GM23248 (cell line): Measurements from ENCODE around the gene KLHL24. TPM values are rescaled to one million over a fixed set of nuclear protein-coding genes. Genes with fewer than 3 reads are reported as not detected.
A peak's percentile ranks its signal among the peaks of the same experiment; 100 is the strongest.
"Not testable (repeated sequence)": the region's sequence is repeated elsewhere in the genome, so short reads cannot be mapped to it uniquely, and the experiment has no call there.

Experiments used
- DNase-seq: peaks from one replicate; pipeline ENCODE4 v3.0.0-alpha.2; 2015
- H2AFZ ChIP-seq: fragments of 200-600 bp; sonication (generic); 2 replicates; pipeline ENCODE4 v1.6.1; 2016; ENCODE audit warnings: antibody characterized with exemption
- H3F3A ChIP-seq: fragments of 200-600 bp; sonication (generic); 2 replicates; pipeline ENCODE4 v1.6.1; 2016; ENCODE audit warnings: mild to moderate bottlenecking, antibody characterized with exemption, mixed run types; ENCODE audit not compliant: insufficient read depth
- H3K27ac ChIP-seq: fragments of 200-600 bp; sonication (generic); 2 replicates; pipeline ENCODE4 v1.5.1; 2016; ENCODE audit warnings: mild to moderate bottlenecking
- H3K27me3 ChIP-seq: fragments of 200-600 bp; sonication (generic); replicated peaks from 2 replicates; pipeline ENCODE4 v1.6.1; 2016; ENCODE audit warnings: mild to moderate bottlenecking; ENCODE audit not compliant: insufficient read depth
- H3K36me3 ChIP-seq: fragments of 200-600 bp; sonication (generic); 2 replicates; pipeline ENCODE4 v1.6.1; 2016; ENCODE audit warnings: low read depth, mild to moderate bottlenecking
- H3K4me1 ChIP-seq: fragments of 200-600 bp; sonication (generic); 2 replicates; pipeline ENCODE4 v1.6.1; 2016; ENCODE audit warnings: mild to moderate bottlenecking; ENCODE audit not compliant: insufficient read depth
- H3K4me2 ChIP-seq: fragments of 200-600 bp; sonication (generic); one replicate; pipeline ENCODE4 v1.6.1; 2016; ENCODE audit warnings: mild to moderate bottlenecking; ENCODE audit not compliant: unreplicated experiment
- H3K4me3 ChIP-seq: fragments of 200-600 bp; sonication (generic); 2 replicates; pipeline ENCODE4 v1.5.1; 2016; ENCODE audit warnings: mild to moderate bottlenecking
- H3K79me2 ChIP-seq: fragments of 200-600 bp; sonication (generic); 2 replicates; pipeline ENCODE4 v1.6.1; 2016; ENCODE audit warnings: mild to moderate bottlenecking; ENCODE audit not compliant: insufficient read depth
- H3K9ac ChIP-seq: fragments of 200-600 bp; sonication (generic); 2 replicates; pipeline ENCODE4 v1.6.1; 2016; ENCODE audit warnings: mild to moderate bottlenecking
- H3K9me2 ChIP-seq: fragments of 200-600 bp; sonication (generic); 2 replicates; pipeline ENCODE4 v1.6.1; 2016; ENCODE audit warnings: mixed run types, mild to moderate bottlenecking, moderate library complexity; ENCODE audit not compliant: insufficient read depth
- H3K9me3 ChIP-seq: fragments of 200-600 bp; sonication (generic); one replicate; pipeline ENCODE4 v1.6.1; 2017; ENCODE audit warnings: low read depth
- H4K20me1 ChIP-seq: fragments of 200-600 bp; sonication (generic); 2 replicates; pipeline ENCODE4 v1.6.0; 2016; ENCODE audit not compliant: insufficient read depth
- EZH2 ChIP-seq: fragments of 200-600 bp; sonication (generic); IDR thresholded peaks from 2 replicates; pipeline ENCODE4 v1.6.1; 2018; ENCODE audit warnings: antibody characterized with exemption, mild to moderate bottlenecking; ENCODE audit not compliant: insufficient read depth, poor library complexity, severe bottlenecking
- EZH2phosphoT487 ChIP-seq: fragments of 200-600 bp; sonication (generic); IDR thresholded peaks from 2 replicates; pipeline ENCODE4 v1.6.1; 2018; ENCODE audit warnings: antibody characterized with exemption, moderate library complexity, mild to moderate bottlenecking, low read depth; ENCODE audit not compliant: insufficient read depth
- WGBS, 2 experiments: methylation state at CpG; one replicate each; pipeline ENCODE4 v1.1.6; 2015 to 2017; ENCODE audit warnings: low lambda C conversion rate in 2 of 2, low coverage in 1 of 2; ENCODE audit errors: missing lambda C conversion rate in 2 of 2; 5-methylcytosine and 5-hydroxymethylcytosine counted together
- in situ Hi-C: fragments of 300-500 bp; cut with MboI; formaldehyde crosslinking; loops from 2 replicates; pipeline ENCODE4 v1.15.0; 2020
- polyA plus RNA-seq: library from polyadenylated mRNA; unstranded; fragments of >200 nt; fragmentation: Nextera tagmentation; extraction: Ambion mirVana; gene quantifications from 2 replicates; pipeline ENCODE4 v1.2.1, GENCODE V29; 2016
- total RNA-seq: library from RNA; depleted of rRNA; stranded (reverse); fragments of >200 nt; shearing (Covaris generic); gene quantifications from 2 replicates; pipeline ENCODE4 v1.2.3, GENCODE V29; 2014

KLHL24 gene
- total and polyA plus RNA-seq, 2 experiments from 2014 or later, result 11.7 to 18.3 TPM

- H3K27ac ChIP-seq, result no peak overlapping the region
- H3K4me2 ChIP-seq, result no peak overlapping the region
- no peaks in the 10 kb centered on the region for H3K27me3 ChIP-seq
- no peaks in the 10 kb centered on the region for H3K4me1 ChIP-seq
- no peaks in the 10 kb centered on the region for H4K20me1 ChIP-seq
- in situ Hi-C loops, result no loop called here
- no peak overlapping the region for H3K4me3 ChIP-seq
- DNase-seq, result no peak
- no peaks in the 10 kb centered on the region for H3K36me3 ChIP-seq
- no peak overlapping the region for H3K9ac ChIP-seq
- H3K9me2 ChIP-seq, result no peaks in the 10 kb centered on the region
- H3K9me3 ChIP-seq, result no peaks in the 10 kb centered on the region
- H3F3A ChIP-seq, result no peaks in the 10 kb centered on the region
- TF ChIP-seq EZH2phosphoT487 (no peak), EZH2 (no peak)
- H2AFZ ChIP-seq, result no peak overlapping the region
- no peaks in the 10 kb centered on the region for H3K79me2 ChIP-seq
Observed at GRCh38 chr3:183631715-183632114, 3.7 kb upstream of the KLHL24 start.

- DNase-seq, H3K9me3 ChIP-seq, H3K4me1 ChIP-seq, H3K9me2 ChIP-seq, in situ Hi-C loops, H3K27me3 ChIP-seq, H2AFZ ChIP-seq, H3K27ac ChIP-seq, H3K4me2 ChIP-seq, H3K9ac ChIP-seq, H4K20me1 ChIP-seq, H3K36me3 ChIP-seq, H3F3A ChIP-seq, H3K79me2 ChIP-seq, H3K4me3 ChIP-seq: not testable (repeated sequence)
- WGBS, 2 experiments, result 76 to 79% methylated on average over 8 of the region's 8 CpGs
Observed at GRCh38 chr3:183632725-183633124, 2.7 kb upstream of the KLHL24 start.

- Histone ChIP-seq H3K4me2 (peak overlapping the region; percentile 78), H3K4me1 (peaks cover 5% of the 10 kb centered on the region; the same call in 1 of the 2 replicates), H3K27me3 (no peaks in the 10 kb centered on the region), H3K9me3 (no peaks in the 10 kb centered on the region), H3K79me2 (peaks cover 27% of the 10 kb centered on the region), H3K27ac (peak overlapping the region; percentile 86), H2AFZ (peak overlapping the region; percentile 99), H3F3A (no peaks in the 10 kb centered on the region), H4K20me1 (no peaks in the 10 kb centered on the region), H3K9me2 (no peaks in the 10 kb centered on the region), H3K36me3 (no peaks in the 10 kb centered on the region), H3K9ac (peak overlapping the region; percentile 91), H3K4me3 (peak overlapping the region; percentile 82)
- DNase-seq, result no peak
- TF ChIP-seq EZH2phosphoT487, result no peak
- no peak for TF ChIP-seq EZH2
- in situ Hi-C loops, result no loop called here
- 78 to 79% methylated on average over 14 to 16 of the region's 16 CpGs for WGBS, 2 experiments
Observed at GRCh38 chr3:183634707-183635106, 716 bp upstream of the KLHL24 start.

GRCh38 chr3:183635107-183635430 is 354 bp upstream of the KLHL24 start:
- H3K4me3 ChIP-seq, result peak overlapping the region; percentile 82
- H3K27me3 ChIP-seq, result no peaks in the 10 kb centered on the region
- WGBS, 2 experiments, result 6 to 7% methylated on average over 9 of the region's 9 CpGs
- in situ Hi-C loops, result no loop called here
- no peaks in the 10 kb centered on the region for H3K9me3 ChIP-seq
- peak overlapping the region; percentile 78 for H3K4me2 ChIP-seq
- no peaks in the 10 kb centered on the region for H3K36me3 ChIP-seq
- H3K4me1 ChIP-seq, result peaks cover 5% of the 10 kb centered on the region; the same call in 1 of the 2 replicates
- peaks cover 31% of the 10 kb centered on the region for H3K79me2 ChIP-seq
- H3K9me2 ChIP-seq, result no peaks in the 10 kb centered on the region
- peak overlapping the region; percentile 86 for H3K27ac ChIP-seq
- H3K9ac ChIP-seq, result peak overlapping the region; percentile 91
- H3F3A ChIP-seq, result no peaks in the 10 kb centered on the region
- TF ChIP-seq EZH2phosphoT487 (no peak), EZH2 (no peak)
- peak overlapping the region; percentile 99 for H2AFZ ChIP-seq
- H4K20me1 ChIP-seq, result no peaks in the 10 kb centered on the region
- no peak for DNase-seq

- TF ChIP-seq EZH2phosphoT487 (no peak), EZH2 (no peak)
- H3K4me2 ChIP-seq, result peak overlapping the region; percentile 91
- H3K9ac ChIP-seq, result peak overlapping the region; percentile 91
- peak overlapping the region; percentile 86 for H3K27ac ChIP-seq
- no peaks in the 10 kb centered on the region for H3F3A ChIP-seq
- peak; percentile 96 for DNase-seq
- no peaks in the 10 kb centered on the region for H3K9me2 ChIP-seq
- peaks cover 5% of the 10 kb centered on the region; the same call in 1 of the 2 replicates for H3K4me1 ChIP-seq
- H3K27me3 ChIP-seq, result no peaks in the 10 kb centered on the region
- no peaks in the 10 kb centered on the region for H4K20me1 ChIP-seq
- WGBS, 2 experiments, result 1% methylated on average over 58 to 84 of the region's 84 CpGs
- H2AFZ ChIP-seq, result peak overlapping the region; percentile 99
- H3K36me3 ChIP-seq, result no peaks in the 10 kb centered on the region
- in situ Hi-C loops, result no loop called here
- peak overlapping the region; percentile 82 for H3K4me3 ChIP-seq
- no peaks in the 10 kb centered on the region for H3K9me3 ChIP-seq
- H3K79me2 ChIP-seq, result peaks cover 44% of the 10 kb centered on the region
Observed at GRCh38 chr3:183636221-183637105, 1.0 kb downstream of the KLHL24 start.
